ENCODE measurements around the gene IRF5.
"Not testable (repeated sequence)": the region's sequence is repeated elsewhere in the genome, so short reads cannot be mapped to it uniquely, and the experiment has no call there.

Gene IRF5

DNA sequence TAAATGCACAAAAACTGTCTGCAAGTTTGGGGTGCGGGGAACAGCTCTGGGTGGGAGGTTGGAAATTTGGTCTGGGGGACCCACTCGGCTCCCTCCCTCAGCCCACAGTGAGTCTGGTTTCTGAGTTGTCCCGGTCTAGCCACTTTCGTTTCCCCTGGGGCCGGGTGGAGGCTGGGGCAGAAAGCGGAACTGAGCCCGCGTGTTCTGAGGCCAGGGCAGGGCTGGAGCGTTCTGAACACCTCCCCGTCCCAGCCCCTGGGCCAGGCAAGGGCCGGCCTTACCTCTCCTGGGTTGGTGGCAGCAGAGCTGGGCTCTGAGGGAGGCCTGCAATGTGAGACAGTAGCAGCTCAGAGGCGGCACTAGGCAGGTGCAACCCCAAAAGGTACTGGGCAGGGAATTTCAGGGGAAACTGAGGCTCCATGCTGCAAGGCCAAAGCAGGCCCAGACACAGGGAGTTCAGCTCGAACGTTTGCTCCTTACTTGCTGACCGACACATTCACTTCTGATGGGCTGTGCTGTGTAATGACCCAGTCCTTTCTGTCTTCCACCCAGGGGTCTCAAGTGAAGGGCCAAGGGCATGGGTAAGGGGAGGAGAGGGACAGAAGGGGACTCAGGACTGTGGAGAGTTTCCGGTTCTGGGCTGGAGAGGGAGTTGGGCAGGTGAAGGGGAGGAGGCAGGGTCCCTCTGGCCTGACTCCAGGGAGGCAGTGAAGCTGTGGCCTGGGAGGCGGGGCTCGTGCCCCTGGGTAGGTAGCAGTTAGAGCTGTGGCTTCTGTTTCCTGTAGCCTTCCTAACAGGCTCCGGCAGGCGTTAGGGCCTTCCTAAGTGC is 3.0 kb downstream of the IRF5 start:
- DNase-seq = no peak

DNA sequence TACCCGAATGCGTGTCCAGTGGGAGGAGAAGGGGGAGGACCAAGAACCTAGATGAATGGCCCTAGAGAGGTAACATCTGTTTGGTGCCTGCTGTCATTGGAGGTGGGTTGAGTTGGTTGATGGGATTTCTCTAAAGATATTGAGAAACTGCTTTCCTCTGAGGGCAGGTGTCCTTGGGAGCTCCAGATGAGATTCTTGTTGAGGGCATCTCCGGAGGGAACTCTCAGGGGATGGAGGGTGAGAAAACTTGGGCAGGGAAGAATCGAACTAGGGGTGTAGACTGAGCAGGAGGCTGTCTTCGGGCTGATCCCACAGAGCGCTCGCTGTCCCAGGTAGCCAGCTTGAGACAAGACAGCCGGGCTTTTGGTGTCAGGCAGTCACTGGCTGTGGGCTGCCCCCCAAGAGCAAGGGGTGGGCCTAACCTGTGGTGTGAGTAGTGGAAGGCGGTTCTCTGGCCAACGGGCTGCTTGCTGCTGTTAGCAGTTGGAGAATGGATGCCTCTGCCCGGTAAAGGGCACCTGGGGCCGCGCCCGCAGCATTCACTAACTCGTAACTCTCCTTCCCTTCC is 3.7 kb downstream of the IRF5 start:
- no peak for DNase-seq

DNA sequence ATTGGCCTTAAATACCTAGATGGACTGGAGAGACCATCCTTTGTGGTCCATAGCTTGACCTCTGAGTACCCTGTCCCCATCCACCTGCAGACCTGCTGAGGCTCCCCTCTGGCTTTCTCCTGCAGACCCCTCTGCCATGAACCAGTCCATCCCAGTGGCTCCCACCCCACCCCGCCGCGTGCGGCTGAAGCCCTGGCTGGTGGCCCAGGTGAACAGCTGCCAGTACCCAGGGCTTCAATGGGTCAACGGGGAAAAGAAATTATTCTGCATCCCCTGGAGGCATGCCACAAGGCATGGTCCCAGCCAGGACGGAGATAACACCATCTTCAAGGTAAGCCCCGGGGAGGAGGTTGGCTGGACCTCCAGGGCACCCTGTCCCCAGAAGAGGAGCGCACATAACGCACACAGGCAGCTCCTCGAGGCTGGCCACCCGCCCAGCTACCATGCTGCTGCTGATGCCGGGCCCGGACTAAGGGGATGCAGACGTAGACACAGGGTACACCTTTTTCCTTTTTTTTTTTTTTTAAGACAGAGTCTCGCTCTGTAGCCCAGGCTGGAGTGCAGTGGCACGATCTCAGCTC is 4.3 kb downstream of the IRF5 start:
- no peak for DNase-seq

DNA sequence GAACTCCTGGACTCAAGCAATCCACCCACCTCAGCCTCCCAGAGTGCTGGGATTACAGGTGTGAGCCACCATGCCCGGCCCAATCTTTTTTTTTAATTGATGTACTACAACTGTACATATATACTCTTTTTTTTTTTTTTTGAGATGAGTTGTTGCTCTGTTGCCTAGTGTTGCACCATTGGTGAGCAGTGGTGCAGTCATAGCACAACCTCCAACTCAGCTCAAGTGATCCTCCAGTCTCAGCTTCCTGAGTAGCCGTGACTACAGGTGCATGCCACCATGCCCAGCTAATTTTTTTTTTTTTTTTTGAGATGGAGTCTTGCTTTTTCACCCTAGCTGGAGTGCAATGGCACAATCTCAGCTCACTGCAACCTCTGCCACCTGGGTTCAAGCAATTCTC is 5.5 kb downstream of the IRF5 start:
- DNase-seq = not testable (repeated sequence)

DNA sequence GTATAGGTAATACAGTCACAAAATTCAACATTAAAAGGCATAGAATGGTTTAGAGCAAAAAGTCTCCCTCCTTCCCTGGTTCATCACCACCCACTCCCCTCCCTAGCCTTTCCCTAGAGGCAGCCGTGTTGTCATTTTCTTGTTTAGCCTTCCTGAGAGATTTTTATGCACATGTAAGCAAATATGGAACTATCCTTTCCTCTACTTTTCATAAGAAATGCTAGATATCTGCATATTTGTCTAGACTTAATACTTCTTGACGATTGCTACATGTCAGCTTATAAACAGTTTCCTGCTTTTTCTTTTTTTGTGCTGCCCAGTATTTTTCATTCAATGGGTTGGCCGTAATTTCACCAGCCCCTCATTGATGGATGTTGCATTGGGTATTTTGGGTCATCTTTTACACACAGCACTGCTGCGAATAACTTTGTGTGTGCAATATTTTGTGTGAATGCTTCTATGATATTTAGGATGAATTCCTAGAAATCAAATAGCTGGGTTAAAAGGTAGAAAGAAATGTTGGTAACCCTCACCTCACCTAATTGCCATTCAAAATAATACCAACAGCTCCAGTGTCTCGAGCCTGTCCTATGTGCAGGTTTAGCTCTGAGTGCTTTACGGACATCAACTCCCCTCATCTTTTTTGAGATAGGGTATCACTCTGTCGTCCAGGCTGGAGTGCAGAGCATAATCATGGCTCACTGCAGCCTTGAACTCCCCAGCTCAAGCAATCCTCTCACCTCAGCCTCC is 6.9 kb downstream of the IRF5 start:
- DNase-seq = no peak

DNA sequence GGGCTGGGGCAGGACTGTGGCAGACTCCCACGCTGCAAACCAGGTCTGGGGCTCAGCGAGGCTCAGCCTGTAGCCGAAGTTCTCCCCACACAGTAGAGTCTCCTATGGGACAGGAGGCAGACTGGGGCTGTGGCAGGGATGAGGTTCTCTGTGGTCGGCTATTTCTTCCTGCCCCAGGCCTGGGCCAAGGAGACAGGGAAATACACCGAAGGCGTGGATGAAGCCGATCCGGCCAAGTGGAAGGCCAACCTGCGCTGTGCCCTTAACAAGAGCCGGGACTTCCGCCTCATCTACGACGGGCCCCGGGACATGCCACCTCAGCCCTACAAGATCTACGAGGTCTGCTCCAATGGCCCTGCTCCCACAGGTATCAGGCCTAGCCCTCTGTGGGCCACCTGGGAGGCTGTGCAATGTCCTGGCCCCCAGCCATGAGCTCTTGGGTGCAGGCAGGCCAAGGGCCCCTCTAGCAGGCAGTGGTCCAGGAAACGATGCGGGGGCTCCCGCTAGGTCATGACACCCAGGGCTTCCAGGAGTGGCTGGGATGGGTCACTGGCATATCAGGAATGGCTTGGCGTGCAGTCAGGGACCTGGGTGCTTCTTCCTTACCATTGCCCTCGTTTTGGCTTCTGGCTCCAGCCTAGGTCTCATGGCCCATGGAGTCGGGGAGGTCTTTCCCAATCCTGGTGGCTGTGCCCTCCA is 8.1 kb downstream of the IRF5 start:
- no peak for DNase-seq

DNA sequence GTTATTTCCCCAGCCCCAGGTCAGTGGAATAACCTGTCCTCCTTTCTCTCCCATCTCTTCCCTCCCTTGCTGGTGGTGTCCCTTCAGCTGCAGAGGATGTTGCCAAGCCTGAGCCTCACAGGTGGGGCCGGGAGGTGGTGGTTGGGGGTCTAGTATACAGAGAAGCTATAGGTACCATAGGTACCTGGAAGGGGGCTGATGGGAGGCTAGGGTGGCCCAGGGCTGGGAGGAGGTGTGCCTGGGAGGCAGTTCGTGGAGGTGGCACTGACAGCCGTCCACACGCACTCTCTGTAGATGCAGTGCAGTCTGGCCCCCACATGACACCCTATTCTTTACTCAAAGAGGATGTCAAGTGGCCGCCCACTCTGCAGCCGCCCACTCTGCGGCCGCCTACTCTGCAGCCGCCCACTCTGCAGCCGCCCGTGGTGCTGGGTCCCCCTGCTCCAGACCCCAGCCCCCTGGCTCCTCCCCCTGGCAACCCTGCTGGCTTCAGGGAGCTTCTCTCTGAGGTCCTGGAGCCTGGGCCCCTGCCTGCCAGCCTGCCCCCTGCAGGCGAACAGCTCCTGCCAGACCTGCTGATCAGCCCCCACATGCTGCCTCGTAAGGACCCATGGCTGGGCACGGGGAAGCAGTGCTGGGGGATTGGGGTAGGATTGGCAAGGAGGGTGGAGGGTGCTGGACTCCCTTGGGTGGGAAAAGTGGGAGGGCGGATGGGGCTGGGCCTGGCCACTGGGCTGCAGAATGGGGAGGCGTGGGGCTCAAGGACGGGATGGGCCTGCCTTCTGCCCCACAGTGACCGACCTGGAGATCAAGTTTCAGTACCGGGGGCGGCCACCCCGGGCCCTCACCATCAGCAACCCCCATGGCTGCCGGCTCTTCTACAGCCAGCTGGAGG is 9.5 kb downstream of the IRF5 start:
- DNase-seq = no peak

DNA sequence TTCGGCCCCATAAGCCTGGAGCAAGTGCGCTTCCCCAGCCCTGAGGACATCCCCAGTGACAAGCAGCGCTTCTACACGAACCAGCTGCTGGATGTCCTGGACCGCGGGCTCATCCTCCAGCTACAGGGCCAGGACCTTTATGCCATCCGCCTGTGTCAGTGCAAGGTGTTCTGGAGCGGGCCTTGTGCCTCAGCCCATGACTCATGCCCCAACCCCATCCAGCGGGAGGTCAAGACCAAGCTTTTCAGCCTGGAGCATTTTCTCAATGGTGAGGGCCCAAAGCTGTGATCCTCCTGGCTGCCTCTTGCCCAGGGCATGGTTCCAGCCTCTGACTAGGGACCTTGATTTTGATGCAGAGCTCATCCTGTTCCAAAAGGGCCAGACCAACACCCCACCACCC is 10.1 kb downstream of the IRF5 start:
- no peak for DNase-seq

DNA sequence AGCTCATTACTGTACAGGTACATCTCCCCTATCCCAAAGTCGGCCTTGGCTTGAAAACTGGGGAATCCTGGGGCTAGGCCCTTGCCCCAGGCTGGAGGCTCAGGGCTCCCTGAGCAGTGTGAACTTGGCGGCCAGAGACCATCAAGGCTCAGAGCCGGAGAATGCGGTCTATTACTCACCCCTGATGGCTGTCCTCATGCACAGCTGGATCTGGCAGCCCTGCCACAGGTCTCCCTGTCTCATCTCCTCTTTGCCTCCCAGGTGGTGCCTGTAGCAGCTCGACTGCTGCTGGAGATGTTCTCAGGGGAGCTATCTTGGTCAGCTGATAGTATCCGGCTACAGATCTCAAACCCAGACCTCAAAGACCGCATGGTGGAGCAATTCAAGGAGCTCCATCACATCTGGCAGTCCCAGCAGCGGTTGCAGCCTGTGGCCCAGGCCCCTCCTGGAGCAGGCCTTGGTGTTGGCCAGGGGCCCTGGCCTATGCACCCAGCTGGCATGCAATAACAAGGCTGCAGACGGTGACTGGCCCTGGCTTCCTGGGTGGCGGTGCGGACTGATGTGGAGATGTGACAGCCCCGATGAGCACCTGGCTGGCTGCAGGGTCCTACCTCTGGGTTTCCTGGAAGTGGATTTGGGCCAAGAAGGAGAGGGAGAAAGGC is 10.7 kb downstream of the IRF5 start:
- no peak for DNase-seq

DNA sequence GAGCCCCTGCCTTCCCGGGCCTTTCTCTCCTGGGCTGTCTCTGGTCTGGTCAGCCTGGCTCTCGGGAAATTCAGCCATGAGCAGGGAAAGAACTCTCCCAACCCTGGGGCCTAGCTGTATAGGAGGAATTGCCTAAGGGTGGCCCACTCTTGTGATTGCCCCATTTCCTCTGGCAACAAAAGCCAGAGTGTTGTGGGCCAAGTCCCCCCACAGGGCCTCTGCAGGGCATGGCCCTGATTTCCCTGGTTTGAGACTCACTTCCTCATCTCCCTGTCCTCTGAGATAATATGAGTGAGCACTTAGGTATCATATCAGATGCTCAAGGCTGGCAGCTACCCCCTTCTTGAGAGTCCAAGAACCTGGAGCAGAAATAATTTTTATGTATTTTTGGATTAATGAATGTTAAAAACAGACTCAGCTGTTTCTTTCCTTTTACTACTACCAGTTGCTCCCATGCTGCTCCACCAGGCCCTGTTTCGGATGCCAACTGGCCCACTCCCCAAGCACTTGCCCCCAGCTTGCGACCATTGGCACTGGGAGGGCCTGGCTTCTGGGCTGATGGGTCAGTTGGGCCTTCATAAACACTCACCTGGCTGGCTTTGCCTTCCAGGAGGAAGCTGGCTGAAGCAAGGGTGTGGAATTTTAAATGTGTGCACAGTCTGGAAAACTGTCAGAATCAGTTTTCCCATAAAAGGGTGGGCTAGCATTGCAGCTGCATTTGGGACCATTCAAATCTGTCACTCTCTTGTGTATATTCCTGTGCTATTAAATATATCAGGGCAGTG is 11.4 kb downstream of the IRF5 start:
- DNase-seq = no peak

DNA sequence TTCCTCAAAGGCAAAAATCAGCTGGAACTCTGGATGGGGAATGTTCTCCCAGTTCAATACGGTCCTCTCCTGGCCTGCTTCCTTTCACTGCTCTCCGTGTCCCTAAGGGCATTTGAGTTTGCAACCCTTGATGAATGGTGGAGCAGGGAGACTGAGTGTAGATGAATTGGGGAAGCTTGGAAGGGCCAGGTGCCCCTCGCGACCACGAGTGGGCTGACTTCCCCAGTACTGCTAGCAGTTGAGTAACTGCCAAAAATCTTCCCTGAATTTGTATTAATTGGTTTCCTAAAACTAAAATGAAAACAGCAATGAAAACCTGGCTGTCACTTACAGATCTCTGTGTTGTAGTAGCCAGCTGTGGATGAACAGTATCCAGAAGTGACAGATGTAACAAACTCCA is 13.6 kb downstream of the IRF5 start:
- no peak for DNase-seq

DNA sequence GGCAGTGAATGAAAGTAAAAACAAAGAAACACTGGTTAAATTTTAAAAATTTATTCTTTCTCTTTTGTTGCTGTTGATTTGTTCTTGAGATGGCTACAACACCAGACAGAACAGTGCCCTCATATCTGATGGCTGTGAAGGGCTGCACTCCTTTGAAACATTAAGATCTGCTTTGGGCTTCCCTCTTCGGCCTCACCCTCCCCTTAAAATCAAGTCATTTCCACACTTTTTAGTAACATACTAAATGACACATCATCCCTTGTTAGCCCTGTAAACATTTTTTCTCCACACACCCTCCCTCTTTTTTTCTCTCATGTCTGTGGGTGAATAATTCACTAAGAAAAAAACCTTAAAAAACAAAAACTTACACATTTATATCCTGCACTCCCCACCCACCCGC is 16.4 kb downstream of the IRF5 start:
- DNase-seq = no peak

DNA sequence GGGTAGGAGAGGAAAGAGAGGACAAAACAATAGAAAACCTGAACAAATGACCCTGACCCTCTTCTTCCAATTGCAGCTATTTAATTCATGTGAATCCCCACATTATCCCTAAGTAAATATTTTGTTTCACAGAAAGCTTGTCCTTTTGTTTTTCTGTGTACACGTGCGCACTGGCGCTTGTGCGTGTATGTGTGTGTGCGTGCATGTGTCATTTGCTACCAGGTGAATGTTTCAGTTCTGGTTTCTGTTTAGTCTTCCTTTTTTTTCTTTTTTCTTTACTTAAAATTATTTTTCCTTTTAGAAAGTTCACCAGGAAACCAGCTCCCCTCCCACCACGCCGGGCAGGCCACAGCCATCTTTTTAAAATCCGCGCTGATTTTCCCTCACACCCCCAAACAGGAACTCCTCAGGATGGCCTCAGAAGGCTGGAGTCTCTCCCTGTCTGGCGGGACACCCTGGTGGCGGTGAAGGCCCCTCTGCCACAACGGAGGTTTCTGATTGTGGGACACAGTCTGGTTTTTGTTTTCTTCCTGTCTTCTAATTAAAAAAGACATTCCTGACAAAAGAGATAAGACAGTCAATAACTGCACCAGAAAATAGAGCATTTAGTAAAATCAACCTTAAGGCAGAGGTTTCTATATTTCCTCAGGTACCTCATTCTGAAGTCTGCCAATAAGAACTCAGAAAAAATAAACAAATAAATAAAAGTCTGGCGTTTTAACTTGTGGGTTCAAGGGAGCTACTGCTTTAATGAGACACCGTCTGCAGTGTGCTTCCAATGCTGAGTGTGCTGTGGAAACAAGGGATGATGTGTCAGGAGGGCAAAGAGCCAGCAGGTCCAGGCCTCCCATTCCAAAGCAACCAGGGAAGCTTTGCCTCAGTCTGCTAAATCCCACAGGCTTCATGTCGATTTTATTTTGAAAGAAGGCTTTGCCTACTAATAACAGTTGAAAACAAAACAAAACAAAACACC is 17.4 kb downstream of the IRF5 start:
- no peak for DNase-seq

DNA sequence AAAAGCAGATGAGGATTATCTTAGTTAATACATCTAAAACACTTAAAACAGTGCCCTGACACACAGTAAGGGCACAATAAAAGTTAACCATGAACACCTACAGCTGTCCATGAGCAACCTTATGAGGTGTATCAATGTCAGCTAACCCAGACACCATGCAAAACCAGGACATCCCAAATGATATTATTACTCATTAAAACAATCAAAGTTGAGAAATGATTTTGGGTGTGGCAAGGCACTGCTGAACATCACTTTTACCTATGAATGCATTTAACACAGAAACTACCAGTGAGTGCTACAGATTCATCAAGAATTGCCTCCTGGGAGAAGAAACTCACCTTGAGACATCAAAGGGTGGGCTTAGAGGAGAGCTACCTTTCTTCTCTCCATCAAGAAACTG is 18.3 kb downstream of the IRF5 start:
- no peak for DNase-seq

DNA sequence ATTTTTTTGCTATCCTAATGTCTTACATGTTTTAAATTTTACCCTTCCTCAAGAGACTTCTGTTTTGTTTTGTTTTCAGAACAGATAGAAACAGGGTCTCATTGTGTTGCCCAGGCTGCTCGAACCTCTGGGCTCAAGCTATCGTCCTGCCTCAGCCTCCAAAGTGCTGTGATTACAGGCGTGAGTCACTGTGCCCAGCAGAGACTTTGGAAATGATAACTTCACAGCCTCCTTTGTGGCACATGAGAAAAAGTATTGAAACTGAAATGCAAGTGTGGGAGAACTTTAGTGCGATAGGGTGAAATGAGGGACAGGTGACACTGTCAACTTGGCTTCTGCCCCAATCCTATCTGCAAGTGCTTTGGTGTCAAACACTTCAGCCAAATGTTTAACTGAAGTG is 21.6 kb downstream of the IRF5 start:
- no peak for DNase-seq

DNA sequence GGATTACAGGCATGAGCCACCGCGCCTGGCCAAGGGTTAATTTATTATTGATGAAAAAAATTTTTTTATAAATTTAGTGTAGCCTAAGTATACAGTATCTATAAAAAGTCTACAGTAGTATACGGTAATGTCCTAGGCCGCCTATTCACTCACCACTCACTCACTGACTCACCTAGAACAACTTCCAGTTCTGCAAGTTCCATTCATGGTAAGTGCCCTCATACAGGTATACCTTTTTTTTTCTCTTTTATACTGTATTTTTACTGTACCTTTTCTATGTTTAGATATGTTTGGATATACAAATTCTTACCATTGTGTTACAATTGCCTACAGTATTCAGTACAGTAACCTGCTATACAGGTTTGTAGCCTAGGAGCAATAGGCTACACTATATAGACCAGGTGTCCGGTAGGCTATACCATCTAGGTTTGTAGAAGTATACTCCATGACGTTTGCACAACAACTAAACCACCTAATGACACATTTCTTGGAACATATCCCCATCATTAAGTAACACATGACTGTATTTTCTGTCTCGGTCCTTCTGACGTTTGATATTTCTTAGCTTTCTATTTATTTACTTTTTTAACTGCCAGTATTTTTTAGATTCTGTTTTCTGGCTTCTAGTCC is 23.4 kb downstream of the IRF5 start:
- DNase-seq = no peak

DNA sequence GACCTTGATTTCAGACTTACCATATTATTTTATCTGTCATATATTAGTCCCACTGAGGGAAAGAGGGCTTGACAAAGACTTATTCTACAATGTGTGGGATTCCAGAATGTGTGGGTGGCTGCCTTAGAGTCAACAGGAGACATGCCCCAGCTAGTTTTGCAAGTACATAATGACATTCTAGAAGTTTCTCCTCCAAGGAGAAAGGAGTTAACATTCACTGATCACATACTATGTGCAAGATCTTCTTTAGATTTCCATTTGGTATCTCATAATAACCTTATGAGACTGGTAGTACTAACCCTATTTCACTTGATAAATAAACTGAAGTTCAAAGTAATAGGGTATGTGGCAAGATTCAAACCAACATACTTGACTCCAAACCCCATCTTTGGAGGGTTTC is 25.2 kb downstream of the IRF5 start:
- DNase-seq = no peak

DNA sequence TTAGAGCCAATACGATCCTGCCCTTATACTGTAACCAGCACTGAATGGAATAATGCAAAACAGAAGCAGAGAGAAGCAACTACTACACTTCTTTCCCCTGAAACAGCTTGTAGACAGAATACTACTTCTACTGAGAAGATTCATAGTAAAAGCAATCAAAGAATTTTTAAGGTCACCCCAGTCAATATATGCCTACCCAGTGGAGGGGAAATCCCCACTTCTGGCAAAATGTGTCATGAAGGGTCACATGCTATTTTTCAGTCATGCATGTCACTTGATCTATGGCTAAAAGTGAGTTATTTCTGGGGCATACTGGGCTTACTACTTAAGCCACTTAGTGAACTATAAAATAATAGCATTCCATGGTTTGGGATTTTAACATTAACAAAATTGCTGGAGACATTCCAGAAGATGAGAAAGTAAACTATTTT is 25.6 kb downstream of the IRF5 start:
- no peak for DNase-seq

DNA sequence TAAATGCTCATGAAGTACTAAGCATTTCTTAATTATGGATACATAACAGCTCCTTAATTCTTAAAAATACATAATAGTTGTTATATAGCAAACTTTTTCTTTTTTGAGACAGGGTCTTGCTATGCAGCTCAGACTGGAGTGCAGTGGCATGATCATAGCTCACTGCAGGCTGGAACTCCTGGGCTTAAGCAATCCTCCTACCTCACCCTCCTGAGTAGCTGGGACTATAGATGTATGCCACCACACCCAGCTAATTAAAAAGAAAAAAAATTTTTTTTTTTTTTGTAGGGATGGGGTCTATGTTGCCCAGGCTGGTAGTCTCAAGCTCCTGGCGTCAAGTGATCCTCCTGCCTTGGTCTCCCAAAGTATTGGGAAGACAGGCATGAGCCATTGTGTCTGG is 30.9 kb downstream of the IRF5 start:
- DNase-seq = no peak

Data from activated CD4-positive, alpha-beta T cell treated with anti-CD3 and anti-CD28 coated beads, Interleukin-2, amount 50 U/mL, for 4 hours (primary cell).